VCaP (cell line): ENCODE measurements around the gene CNGB1.

Experiments
- H3K27ac ChIP-seq: fragments of 450-650 bp; 2 replicates; pipeline ENCODE4 v1.5.1; 2017
- TF ChIP-seq, protein P1 (sequence below): fragments of 450-650 bp; conservative IDR thresholded peaks from 2 replicates; pipeline ENCODE4 v1.5.1; 2017; ENCODE audit warnings: mild to moderate bottlenecking, moderate library complexity

CNGB1 gene

GRCh38 chr16:57961538-57961937 is 9.4 kb downstream of the CNGB1 start:
- TF ChIP-seq, protein P1, sequence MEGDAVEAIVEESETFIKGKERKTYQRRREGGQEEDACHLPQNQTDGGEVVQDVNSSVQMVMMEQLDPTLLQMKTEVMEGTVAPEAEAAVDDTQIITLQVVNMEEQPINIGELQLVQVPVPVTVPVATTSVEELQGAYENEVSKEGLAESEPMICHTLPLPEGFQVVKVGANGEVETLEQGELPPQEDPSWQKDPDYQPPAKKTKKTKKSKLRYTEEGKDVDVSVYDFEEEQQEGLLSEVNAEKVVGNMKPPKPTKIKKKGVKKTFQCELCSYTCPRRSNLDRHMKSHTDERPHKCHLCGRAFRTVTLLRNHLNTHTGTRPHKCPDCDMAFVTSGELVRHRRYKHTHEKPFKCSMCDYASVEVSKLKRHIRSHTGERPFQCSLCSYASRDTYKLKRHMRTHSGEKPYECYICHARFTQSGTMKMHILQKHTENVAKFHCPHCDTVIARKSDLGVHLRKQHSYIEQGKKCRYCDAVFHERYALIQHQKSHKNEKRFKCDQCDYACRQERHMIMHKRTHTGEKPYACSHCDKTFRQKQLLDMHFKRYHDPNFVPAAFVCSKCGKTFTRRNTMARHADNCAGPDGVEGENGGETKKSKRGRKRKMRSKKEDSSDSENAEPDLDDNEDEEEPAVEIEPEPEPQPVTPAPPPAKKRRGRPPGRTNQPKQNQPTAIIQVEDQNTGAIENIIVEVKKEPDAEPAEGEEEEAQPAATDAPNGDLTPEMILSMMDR, result no peak
- no peak overlapping the region for H3K27ac ChIP-seq

GRCh38 chr16:57960826-57961472 is 10.0 kb downstream of the CNGB1 start:
- no peak overlapping the region for H3K27ac ChIP-seq

GRCh38 chr16:57960310-57960709 is 10.6 kb downstream of the CNGB1 start:
- TF ChIP-seq, protein P1, result no peak
- no peak overlapping the region for H3K27ac ChIP-seq

More at GRCh38 chr16:57960826-57961472, 10.0 kb downstream of the CNGB1 start:
- TF ChIP-seq, protein P1, result no peak

- TF ChIP-seq, protein P1, result no peak
Observed at GRCh38 chr16:57959804-57960203, 11.1 kb downstream of the CNGB1 start.

GRCh38 chr16:57959121-57959520 is 11.8 kb downstream of the CNGB1 start:
- TF ChIP-seq, protein P1, result no peak
- H3K27ac ChIP-seq, result no peak overlapping the region

More at GRCh38 chr16:57959804-57960203, 11.1 kb downstream of the CNGB1 start:
- no peak overlapping the region for H3K27ac ChIP-seq

GRCh38 chr16:57958544-57958943 is 12.4 kb downstream of the CNGB1 start:
- TF ChIP-seq, protein P1, result no peak
- no peak overlapping the region for H3K27ac ChIP-seq

DNA sequence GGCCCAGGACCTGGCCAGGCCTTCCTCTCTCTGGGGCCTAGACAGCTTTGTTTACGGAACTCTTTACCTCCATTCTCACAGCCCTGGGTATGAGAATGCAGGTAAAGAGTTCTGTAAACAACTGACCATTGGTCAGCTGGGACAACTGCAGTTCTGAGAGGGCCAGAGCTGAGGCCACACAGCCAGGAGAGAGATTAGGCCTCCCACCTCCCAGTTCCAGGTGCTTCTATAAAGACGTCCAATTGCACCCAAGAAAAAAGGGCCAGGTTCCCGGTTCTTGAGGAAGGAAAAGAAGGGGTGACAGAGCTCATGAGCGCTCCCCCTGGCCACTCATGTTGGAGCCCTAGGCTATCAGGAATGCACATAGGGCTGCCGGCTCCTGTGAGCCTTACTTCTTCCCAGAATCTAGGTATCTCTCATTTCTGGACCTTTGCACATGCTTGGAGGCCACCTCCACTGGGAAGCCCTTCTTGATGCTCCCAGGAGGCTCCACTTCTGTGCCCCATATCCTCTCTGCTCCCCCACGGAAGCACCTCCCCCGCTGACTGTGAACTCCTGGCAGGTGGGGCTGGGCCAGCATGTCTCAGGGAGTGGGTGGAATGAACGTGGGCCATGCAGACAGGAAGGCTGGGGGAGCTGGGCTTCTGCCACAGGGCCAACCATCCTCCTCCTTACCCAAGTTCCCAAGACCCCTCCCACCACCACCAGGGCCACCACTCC is 13.1 kb downstream of the CNGB1 start:
- TF ChIP-seq, protein P1, result no peak
- H3K27ac ChIP-seq, result no peak overlapping the region
